ENCODE results near the gene TAF10. TPM values are rescaled to one million over a fixed set of nuclear protein-coding genes. Genes with fewer than 3 reads are reported as not detected.

TAF10 gene
- total RNA-seq, 1 donor from 2014 or later: 124 TPM

- Mint-ChIP-seq H3K9me3 (ENCODE audit: unreplicated experiment) (peaks cover 8% of the 10 kb centered on the region), H3K27ac (ENCODE audit: unreplicated experiment) (no peak overlapping the region), H3K4me1 (ENCODE audit: low read depth, unreplicated experiment) (peaks cover 3% of the 10 kb centered on the region), H3K27me3 (ENCODE audit: unreplicated experiment) (no peaks in the 10 kb centered on the region), H3K4me3 (ENCODE audit: unreplicated experiment) (no peak overlapping the region), H3K36me3 (ENCODE audit: unreplicated experiment) (peaks cover 24% of the 10 kb centered on the region)
- TF ChIP-seq CTCF (IDR thresholded peaks at IDR 0.05; ENCODE audit: partially characterized antibody, unreplicated experiment): no peak
- no peak for DNase-seq
Measured at GRCh38 chr11:6584528-6584927, 27.5 kb downstream of the TAF10 start.

- no peaks in the 10 kb centered on the region for H3K27me3 Mint-ChIP-seq (ENCODE audit: unreplicated experiment)
- peaks cover 8% of the 10 kb centered on the region for H3K9me3 Mint-ChIP-seq (ENCODE audit: unreplicated experiment)
- no peak overlapping the region for H3K4me3 Mint-ChIP-seq (ENCODE audit: unreplicated experiment)
- no peak overlapping the region for H3K27ac Mint-ChIP-seq (ENCODE audit: unreplicated experiment)
- H3K36me3 Mint-ChIP-seq (ENCODE audit: unreplicated experiment): peaks cover 24% of the 10 kb centered on the region
- no peak for DNase-seq
- no peak for TF ChIP-seq CTCF (IDR thresholded peaks at IDR 0.05; ENCODE audit: partially characterized antibody, unreplicated experiment)
- H3K4me1 Mint-ChIP-seq (ENCODE audit: low read depth, unreplicated experiment): peaks cover 3% of the 10 kb centered on the region
Measured at GRCh38 chr11:6583584-6583983, 28.4 kb downstream of the TAF10 start.

GRCh38 chr11:6579681-6580080 is 32.3 kb downstream of the TAF10 start:
- Mint-ChIP-seq H3K36me3 (ENCODE audit: unreplicated experiment) (peaks cover 24% of the 10 kb centered on the region), H3K4me3 (ENCODE audit: unreplicated experiment) (no peak overlapping the region)

GRCh38 chr11:6578134-6578533 is 33.9 kb downstream of the TAF10 start:
- TF ChIP-seq CTCF (IDR thresholded peaks at IDR 0.05; ENCODE audit: partially characterized antibody, unreplicated experiment): no peak
- H3K4me3 Mint-ChIP-seq (ENCODE audit: unreplicated experiment): no peak overlapping the region
- H3K36me3 Mint-ChIP-seq (ENCODE audit: unreplicated experiment): peaks cover 11% of the 10 kb centered on the region
- no peak overlapping the region for H3K27ac Mint-ChIP-seq (ENCODE audit: unreplicated experiment)
- no peak for DNase-seq
- peaks cover 1% of the 10 kb centered on the region for H3K4me1 Mint-ChIP-seq (ENCODE audit: low read depth, unreplicated experiment)
- H3K9me3 Mint-ChIP-seq (ENCODE audit: unreplicated experiment): peaks cover 4% of the 10 kb centered on the region
- H3K27me3 Mint-ChIP-seq (ENCODE audit: unreplicated experiment): no peaks in the 10 kb centered on the region

More at GRCh38 chr11:6579681-6580080, 32.3 kb downstream of the TAF10 start:
- no peak for TF ChIP-seq CTCF (IDR thresholded peaks at IDR 0.05; ENCODE audit: partially characterized antibody, unreplicated experiment)
- no peak for DNase-seq
- Mint-ChIP-seq H3K27ac (ENCODE audit: unreplicated experiment) (no peak overlapping the region), H3K27me3 (ENCODE audit: unreplicated experiment) (no peaks in the 10 kb centered on the region), H3K9me3 (ENCODE audit: unreplicated experiment) (peaks cover 6% of the 10 kb centered on the region), H3K4me1 (ENCODE audit: low read depth, unreplicated experiment) (peaks cover 1% of the 10 kb centered on the region)

GRCh38 chr11:6576471-6577373 is 35.3 kb downstream of the TAF10 start:
- DNase-seq: no peak
- peaks cover 5% of the 10 kb centered on the region for H3K9me3 Mint-ChIP-seq (ENCODE audit: unreplicated experiment)
- peaks cover 1% of the 10 kb centered on the region for H3K4me1 Mint-ChIP-seq (ENCODE audit: low read depth, unreplicated experiment)

More at GRCh38 chr11:6576471-6577373, 35.3 kb downstream of the TAF10 start:
- Mint-ChIP-seq H3K27me3 (ENCODE audit: unreplicated experiment) (no peaks in the 10 kb centered on the region), H3K36me3 (ENCODE audit: unreplicated experiment) (peaks cover 6% of the 10 kb centered on the region), H3K27ac (ENCODE audit: unreplicated experiment) (peak overlapping the region; percentile 41), H3K4me3 (ENCODE audit: unreplicated experiment) (no peak overlapping the region)
- TF ChIP-seq CTCF (IDR thresholded peaks at IDR 0.05; ENCODE audit: partially characterized antibody, unreplicated experiment): no peak

All from glutamatergic neuron (in vitro differentiated cells).